Neural cell (in vitro differentiated cells): ENCODE measurements around the gene CAST. TPM values are rescaled to one million over a fixed set of nuclear protein-coding genes. Genes with fewer than 3 reads are reported as not detected.

Experiments used
- H2AFZ ChIP-seq: fragments of 200-600, 300-800 bp; sonication (generic), shearing (Covaris generic); 2 replicates; pipeline ENCODE4 v1.6.0; 2014; ENCODE audit warnings: low read depth, mild to moderate bottlenecking, antibody characterized with exemption, low read length, moderate library complexity
- H3F3A ChIP-seq: fragments of 200-600 bp; shearing (Covaris generic); 2 replicates; pipeline ENCODE4 v1.6.1; 2016; ENCODE audit warnings: mild to moderate bottlenecking, moderate library complexity, mixed read lengths, antibody characterized with exemption, low read length; ENCODE audit not compliant: insufficient read depth, poor library complexity, severe bottlenecking
- H3K27ac ChIP-seq: fragments of 200-600, 300-800 bp; sonication (generic), shearing (Covaris generic); 2 replicates; pipeline ENCODE4 v1.5.1; 2014; ENCODE audit warnings: mild to moderate bottlenecking, low read length, moderate library complexity
- H3K27me3 ChIP-seq: fragments of 300-800, 200-600 bp; sonication (generic), shearing (Covaris generic); 2 replicates; pipeline ENCODE4 v1.6.0; 2014; ENCODE audit warnings: mild to moderate bottlenecking, low read depth, low read length, moderate library complexity; ENCODE audit not compliant: insufficient read depth
- H3K36me3 ChIP-seq: fragments of 300-800, 200-600 bp; sonication (generic), shearing (Covaris generic); 2 replicates; pipeline ENCODE4 v1.5.1; 2014; ENCODE audit warnings: mild to moderate bottlenecking, antibody characterized with exemption, low read length, moderate library complexity; ENCODE audit not compliant: insufficient read depth
- H3K4me2 ChIP-seq: fragments of 300-800, 200-600 bp; sonication (generic), shearing (Covaris generic); 2 replicates; pipeline ENCODE4 v1.6.0; 2014; ENCODE audit warnings: mild to moderate bottlenecking, low read length
- H3K4me3 ChIP-seq: fragments of 300-800, 200-600 bp; sonication (generic), shearing (Covaris generic); 2 replicates; pipeline ENCODE4 v1.5.1; 2014; ENCODE audit warnings: mild to moderate bottlenecking, low read length, moderate library complexity
- H3K79me2 ChIP-seq: fragments of 200-600 bp; shearing (Covaris generic); replicated peaks from 2 replicates; pipeline ENCODE4 v1.6.0; 2014; ENCODE audit warnings: mild to moderate bottlenecking, low read length, moderate library complexity; ENCODE audit not compliant: insufficient read depth
- H3K9ac ChIP-seq: fragments of 300-800, 200-600 bp; sonication (generic), shearing (Covaris generic); 2 replicates; pipeline ENCODE4 v1.6.1; 2016; ENCODE audit warnings: mild to moderate bottlenecking, low read length, mixed read lengths
- H3K9me2 ChIP-seq: fragments of 200-600 bp; shearing (Covaris generic); 2 replicates; pipeline ENCODE4 v1.6.1; 2016; ENCODE audit warnings: mild to moderate bottlenecking, low read length, mixed read lengths; ENCODE audit not compliant: insufficient read depth
- H3K9me3 ChIP-seq: fragments of 200-600, 300-800 bp; sonication (generic), shearing (Covaris generic); 2 replicates; pipeline ENCODE4 v1.6.1; 2016; ENCODE audit warnings: mild to moderate bottlenecking, mixed run types, low read length, moderate library complexity, mixed read lengths
- H4K20me1 ChIP-seq: fragments of 200-600 bp; shearing (Covaris generic); 2 replicates; pipeline ENCODE4 v1.6.1; 2016; ENCODE audit warnings: mild to moderate bottlenecking, mixed run types; ENCODE audit not compliant: insufficient read depth
- CTCF ChIP-seq: fragments of 450-650 bp; IDR thresholded peaks from 2 replicates; pipeline ENCODE4 v1.5.1; 2014; ENCODE audit warnings: antibody characterized with exemption, mild to moderate bottlenecking, moderate library complexity; ENCODE audit not compliant: poor library complexity, severe bottlenecking
- EP300 ChIP-seq: fragments of 450-650 bp; conservative IDR thresholded peaks from 2 replicates; pipeline ENCODE4 v1.6.1; 2014; ENCODE audit warnings: antibody characterized with exemption, mild to moderate bottlenecking, moderate library complexity; ENCODE audit not compliant: poor library complexity, severe bottlenecking
- EZH2 ChIP-seq: fragments of 200-600, 300-800 bp; shearing (Covaris generic), sonication (generic); IDR thresholded peaks from 2 replicates; pipeline ENCODE4 v1.6.1; 2014; ENCODE audit warnings: antibody characterized with exemption, low read length, borderline replicate concordance, mild to moderate bottlenecking; ENCODE audit not compliant: insufficient read depth, poor library complexity, severe bottlenecking
- MXI1 ChIP-seq: fragments of 450-650 bp; conservative IDR thresholded peaks from 2 replicates; pipeline ENCODE4 v1.6.1; 2014; ENCODE audit warnings: antibody characterized with exemption, mild to moderate bottlenecking; ENCODE audit not compliant: poor library complexity, severe bottlenecking
- POLR2AphosphoS5 ChIP-seq: IDR thresholded peaks from 2 replicates; pipeline ENCODE4 v1.6.1; 2012
- RAD21 ChIP-seq: fragments of 450-650 bp; conservative IDR thresholded peaks from 2 replicates; pipeline ENCODE4 v1.6.1; 2014; ENCODE audit warnings: antibody characterized with exemption, mild to moderate bottlenecking, moderate library complexity
- SMC3 ChIP-seq: fragments of 450-650 bp; conservative IDR thresholded peaks from 2 replicates; pipeline ENCODE4 v1.6.1; 2014; ENCODE audit warnings: antibody characterized with exemption, mild to moderate bottlenecking, moderate library complexity; ENCODE audit not compliant: poor library complexity
- TAF1 ChIP-seq: IDR thresholded peaks from 2 replicates; pipeline ENCODE4 v1.6.1; 2012; ENCODE audit warnings: low read depth
- polyA plus RNA-seq: library from polyadenylated mRNA; depleted of rRNA; stranded (reverse); fragments of >200 nt; gene quantifications from 2 replicates; pipeline ENCODE4 v1.2.3, GENCODE V29; 2014
- TF ChIP-seq, protein P1 (sequence below): IDR thresholded peaks from 2 replicates; pipeline ENCODE4 v1.6.1; 2012; ENCODE audit warnings: borderline replicate concordance

Gene CAST
- polyA plus RNA-seq, 1 donor from 2014 or later = 8.4 TPM

- H3K79me2 ChIP-seq = no peaks in the 10 kb centered on the region
- no peaks in the 10 kb centered on the region for H3K27me3 ChIP-seq
- H3K4me3 ChIP-seq = no peak overlapping the region
- TF ChIP-seq EP300 = no peak
- TF ChIP-seq MXI1 = no peak
- TF ChIP-seq RAD21 = no peak
- TF ChIP-seq TAF1 = no peak
- no peak for TF ChIP-seq SMC3
- TF ChIP-seq EZH2 = no peak
- no peak for TF ChIP-seq CTCF
- TF ChIP-seq, protein P1, sequence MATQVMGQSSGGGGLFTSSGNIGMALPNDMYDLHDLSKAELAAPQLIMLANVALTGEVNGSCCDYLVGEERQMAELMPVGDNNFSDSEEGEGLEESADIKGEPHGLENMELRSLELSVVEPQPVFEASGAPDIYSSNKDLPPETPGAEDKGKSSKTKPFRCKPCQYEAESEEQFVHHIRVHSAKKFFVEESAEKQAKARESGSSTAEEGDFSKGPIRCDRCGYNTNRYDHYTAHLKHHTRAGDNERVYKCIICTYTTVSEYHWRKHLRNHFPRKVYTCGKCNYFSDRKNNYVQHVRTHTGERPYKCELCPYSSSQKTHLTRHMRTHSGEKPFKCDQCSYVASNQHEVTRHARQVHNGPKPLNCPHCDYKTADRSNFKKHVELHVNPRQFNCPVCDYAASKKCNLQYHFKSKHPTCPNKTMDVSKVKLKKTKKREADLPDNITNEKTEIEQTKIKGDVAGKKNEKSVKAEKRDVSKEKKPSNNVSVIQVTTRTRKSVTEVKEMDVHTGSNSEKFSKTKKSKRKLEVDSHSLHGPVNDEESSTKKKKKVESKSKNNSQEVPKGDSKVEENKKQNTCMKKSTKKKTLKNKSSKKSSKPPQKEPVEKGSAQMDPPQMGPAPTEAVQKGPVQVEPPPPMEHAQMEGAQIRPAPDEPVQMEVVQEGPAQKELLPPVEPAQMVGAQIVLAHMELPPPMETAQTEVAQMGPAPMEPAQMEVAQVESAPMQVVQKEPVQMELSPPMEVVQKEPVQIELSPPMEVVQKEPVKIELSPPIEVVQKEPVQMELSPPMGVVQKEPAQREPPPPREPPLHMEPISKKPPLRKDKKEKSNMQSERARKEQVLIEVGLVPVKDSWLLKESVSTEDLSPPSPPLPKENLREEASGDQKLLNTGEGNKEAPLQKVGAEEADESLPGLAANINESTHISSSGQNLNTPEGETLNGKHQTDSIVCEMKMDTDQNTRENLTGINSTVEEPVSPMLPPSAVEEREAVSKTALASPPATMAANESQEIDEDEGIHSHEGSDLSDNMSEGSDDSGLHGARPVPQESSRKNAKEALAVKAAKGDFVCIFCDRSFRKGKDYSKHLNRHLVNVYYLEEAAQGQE = no peak
- TF ChIP-seq POLR2AphosphoS5 = no peak
- H3K9me3 ChIP-seq = no peaks in the 10 kb centered on the region
- peaks cover 12% of the 10 kb centered on the region for H3K36me3 ChIP-seq
- H3K9ac ChIP-seq = no peak overlapping the region
- H3K4me2 ChIP-seq = no peak overlapping the region
- no peaks in the 10 kb centered on the region for H4K20me1 ChIP-seq
- no peaks in the 10 kb centered on the region for H3K9me2 ChIP-seq
- H2AFZ ChIP-seq = no peak overlapping the region
- no peak overlapping the region for H3K27ac ChIP-seq
- H3F3A ChIP-seq = no peaks in the 10 kb centered on the region
Observed at GRCh38 chr5:96781031-96781971, 119.1 kb downstream of the CAST start.

- Histone ChIP-seq H3F3A (no peaks in the 10 kb centered on the region), H3K36me3 (peaks cover 12% of the 10 kb centered on the region), H3K4me2 (no peak overlapping the region), H3K27me3 (no peaks in the 10 kb centered on the region), H3K4me3 (no peak overlapping the region), H4K20me1 (no peaks in the 10 kb centered on the region), H3K9me3 (no peaks in the 10 kb centered on the region), H3K79me2 (no peaks in the 10 kb centered on the region), H2AFZ (no peak overlapping the region), H3K9me2 (no peaks in the 10 kb centered on the region), H3K27ac (no peak overlapping the region), H3K9ac (no peak overlapping the region)
- TF ChIP-seq RAD21 = no peak
- no peak for TF ChIP-seq EZH2
- TF ChIP-seq EP300 = no peak
- TF ChIP-seq CTCF = no peak
- no peak for TF ChIP-seq MXI1
- TF ChIP-seq POLR2AphosphoS5 = no peak
- TF ChIP-seq TAF1 = no peak
- TF ChIP-seq SMC3 = no peak
- TF ChIP-seq, protein P1 = no peak
Observed at GRCh38 chr5:96783326-96783725, 121.2 kb downstream of the CAST start.
